B cell (primary cell): ENCODE data around the gene MAS1L. TPM values are rescaled to one million over a fixed set of nuclear protein-coding genes. Genes with fewer than 3 reads are reported as not detected.

ENCODE experiments used
- ATAC-seq: fragments of 200-7000 bp; cut with Tn5 transposase; one replicate; pipeline ENCODE4 v1.10.0; 2021; ENCODE audit warnings: low read depth, mild to moderate bottlenecking, moderate number of reproducible peaks, moderate library complexity
- CTCF ChIA-PET: fragments of 350-600 bp; sonication (Branson Sonifier 250); formaldehyde crosslinking; loops from one replicate; lab custom pipeline; 2021; ENCODE audit warnings: antibody characterized with exemption, inconsistent platforms; lab: Charles Lee
- POLR2A ChIA-PET: fragments of 350-600 bp; sonication (Branson Sonifier 250); formaldehyde crosslinking; loops from one replicate; lab custom pipeline; 2021; ENCODE audit warnings: antibody characterized with exemption; lab: Charles Lee
- DNase-seq: peaks from one replicate; pipeline ENCODE4 v3.0.0; 2013
- H2AFZ ChIP-seq: 2 replicates; pipeline ENCODE4 v1.6.1; 2012; ENCODE audit warnings: mild to moderate bottlenecking, low read depth, low read length; ENCODE audit not compliant: insufficient read depth, poor library complexity, severe bottlenecking
- H3K27ac ChIP-seq, 2 donors: 1 replicate in 1 of 2; 2 replicates in 1 of 2; pipeline ENCODE4 v1.5.1; 2012 to 2013; ENCODE audit warnings: low read length in 2 of 2, mild to moderate bottlenecking in 2 of 2, moderate library complexity in 1 of 2
- H3K27me3 ChIP-seq, 4 experiments: fragments of 200-600 bp in 1 of 4; sonication (generic) in 1 of 4; replicated peaks in 1 of 4; 1 replicate in 2 of 4; 2 replicates in 2 of 4; pipeline versions ENCODE4 v1.6.1 to v1.7.0; 2013 to 2016; ENCODE audit warnings: low read length in 3 of 4, mild to moderate bottlenecking in 2 of 4, mixed read lengths in 1 of 4, moderate library complexity in 1 of 4; ENCODE audit not compliant: insufficient read depth in 4 of 4, control insufficient read depth in 3 of 4; ENCODE audit errors: control extremely low read depth in 1 of 4
- H3K36me3 ChIP-seq, 2 experiments: replicated peaks in 1 of 2; 1 replicate in 1 of 2; 2 replicates in 1 of 2; pipeline versions ENCODE4 v1.6.1 to v1.7.1; 2013; ENCODE audit warnings: low read length in 1 of 2; ENCODE audit not compliant: insufficient read depth in 2 of 2, control insufficient read depth in 1 of 2; ENCODE audit errors: control extremely low read depth in 1 of 2, extremely low read depth in 1 of 2
- H3K4me1 ChIP-seq, 2 donors: fragments of 200-600 bp in 1 of 2; sonication (generic) in 1 of 2; 1 replicate in 1 of 2; 2 replicates in 1 of 2; pipeline versions ENCODE4 v1.5.1 to v1.6.1; 2013 to 2017; ENCODE audit warnings: low read length in 2 of 2; ENCODE audit not compliant: control insufficient read depth in 2 of 2, insufficient read depth in 2 of 2
- H3K4me2 ChIP-seq: replicated peaks from 2 replicates; pipeline ENCODE3; 2012; ENCODE audit warnings: mild to moderate bottlenecking, low read depth, low read length; ENCODE audit not compliant: poor library complexity, severe bottlenecking
- H3K4me3 ChIP-seq, 5 experiments: fragments of 200-600 bp in 1 of 5; sonication (generic) in 1 of 5; 1 replicate in 3 of 5; 2 replicates in 2 of 5; pipeline versions ENCODE4 v1.5.1 to v1.7.0; 2011 to 2016; ENCODE audit warnings: low read length in 4 of 5, mild to moderate bottlenecking in 4 of 5, low read depth in 2 of 5, control low read depth in 1 of 5, moderate library complexity in 1 of 5; ENCODE audit not compliant: insufficient read depth in 1 of 5; ENCODE audit errors: control extremely low read depth in 1 of 5, extremely low read depth in 1 of 5
- H3K79me2 ChIP-seq: fragments of 200-600 bp; sonication (generic); one replicate; pipeline ENCODE4 v1.6.0; 2016; ENCODE audit warnings: low read length; ENCODE audit not compliant: control insufficient read depth, insufficient read depth
- H3K9ac ChIP-seq: fragments of 200-600 bp; sonication (generic); 2 replicates; pipeline ENCODE4 v1.6.1; 2017; ENCODE audit warnings: mild to moderate bottlenecking, low read length, moderate library complexity
- H3K9me3 ChIP-seq, 3 donors: one replicate each; pipeline versions ENCODE4 v1.6.1 to v1.7.1; 2013; ENCODE audit warnings: low read length in 2 of 3; ENCODE audit not compliant: control insufficient read depth in 2 of 3, insufficient read depth in 1 of 3; ENCODE audit errors: control extremely low read depth in 1 of 3
- H4K20me1 ChIP-seq: 2 replicates; pipeline ENCODE4 v1.6.0; 2012; ENCODE audit warnings: mild to moderate bottlenecking, low read length; ENCODE audit not compliant: insufficient read depth, control insufficient read depth, poor library complexity, severe bottlenecking
- H3K27ac Mint-ChIP-seq: one replicate; pipeline ENCODE4 v1.8.0; 2021; ENCODE audit warnings: mixed read lengths
- H3K27me3 Mint-ChIP-seq: one replicate; pipeline ENCODE4 v1.8.0; 2021; ENCODE audit warnings: mixed read lengths
- H3K4me1 Mint-ChIP-seq: one replicate; pipeline ENCODE4 v1.8.0; 2021; ENCODE audit warnings: mixed read lengths
- H3K4me3 Mint-ChIP-seq: one replicate; pipeline ENCODE4 v1.8.0; 2021; ENCODE audit warnings: mixed read lengths
- H3K9me3 Mint-ChIP-seq: one replicate; pipeline ENCODE4 v1.8.0; 2022; ENCODE audit warnings: mixed read lengths; ENCODE audit not compliant: insufficient read depth
- EZH2 ChIP-seq: IDR thresholded peaks from 2 replicates; pipeline ENCODE4 v1.6.1; 2012; ENCODE audit warnings: borderline replicate concordance, low read depth, mild to moderate bottlenecking, moderate library complexity, low read length; ENCODE audit not compliant: insufficient read depth, poor library complexity, severe bottlenecking
- WGBS: methylation state at CpG from one replicate; pipeline ENCODE4 v1.1.5; 2013; ENCODE audit warnings: missing lambda C conversion rate; ENCODE audit not compliant: insufficient coverage; 5-methylcytosine and 5-hydroxymethylcytosine counted together
- intact Hi-C: fragments of 100-400 bp; cut with micrococcal nuclease; formaldehyde crosslinking; loops from one replicate; pipeline ENCODE4 v1.10.0; 2022
- polyA plus RNA-seq: library from polyadenylated mRNA; depleted of rRNA; stranded (reverse); fragments of >200 nt; gene quantifications from 2 replicates; pipeline ENCODE4 v1.2.3, GENCODE V29; 2012
- total RNA-seq, 2 donors: library from RNA; stranded (reverse); fragments of 120-200 nt in 1 of 2; gene quantifications; 1 replicate in 1 of 2; 2 replicates in 1 of 2; pipeline versions ENCODE4 v1.2.3 to v1.2.4, GENCODE V29; 2013 to 2022
- TF ChIP-seq, protein P1 (sequence below): fragments of 200-600 bp; IDR thresholded peaks from one replicate; pipeline ENCODE4 v1.8.0; 2022; ENCODE audit warnings: antibody characterized with exemption, mild to moderate bottlenecking

Gene MAS1L
- total and polyA plus RNA-seq, 2 donors (not counting 1 experiment from before 2014, with no cell fraction given) = not detected

DNA sequence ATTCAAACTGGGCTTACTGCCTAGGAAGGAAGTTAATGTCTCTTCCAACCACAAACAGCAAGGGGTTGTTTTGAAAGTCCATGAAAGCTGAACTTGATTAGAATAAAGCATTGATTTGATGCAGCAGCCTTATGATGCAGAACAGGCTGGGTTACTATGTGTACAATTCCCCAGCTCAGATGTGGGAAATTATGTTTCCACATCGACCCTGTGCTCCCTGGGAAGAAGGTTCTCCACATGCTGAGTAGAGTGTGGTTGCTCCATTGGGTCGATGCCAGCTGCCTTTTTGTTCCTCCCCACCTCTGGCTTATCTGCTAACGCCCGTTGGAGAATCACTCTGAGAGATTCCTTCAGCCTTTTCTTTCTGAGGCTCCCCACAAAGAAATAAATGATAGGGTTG lies 1.2 kb downstream of the MAS1L start:
- no peak for ATAC-seq
- no peak overlapping the region for H3K27ac Mint-ChIP-seq
- H3K9me3 Mint-ChIP-seq = peaks cover 4% of the 10 kb centered on the region
- H3K4me3 Mint-ChIP-seq = no peak overlapping the region
- Histone ChIP-seq H3K79me2 (no peaks in the 10 kb centered on the region), H3K27ac (no peak overlapping the region), H3K4me2 (no peak overlapping the region), H3K36me3 (no peaks in the 10 kb centered on the region), H3K9me3 (no peaks in the 10 kb centered on the region), H3K4me3 (no peak overlapping the region), H3K4me1 (no peaks in the 10 kb centered on the region), H3K27me3 (peaks cover 0 to 9% (median 2%) of the 10 kb centered on the region in 4 experiments), H4K20me1 (no peaks in the 10 kb centered on the region), H2AFZ (no peak overlapping the region), H3K9ac (no peak overlapping the region)
- no CpG with 5 or more reads among the region's 4 CpGs for WGBS
- H3K27me3 Mint-ChIP-seq = peaks cover 32% of the 10 kb centered on the region
- TF ChIP-seq EZH2 = no peak
- TF ChIP-seq, protein P1, sequence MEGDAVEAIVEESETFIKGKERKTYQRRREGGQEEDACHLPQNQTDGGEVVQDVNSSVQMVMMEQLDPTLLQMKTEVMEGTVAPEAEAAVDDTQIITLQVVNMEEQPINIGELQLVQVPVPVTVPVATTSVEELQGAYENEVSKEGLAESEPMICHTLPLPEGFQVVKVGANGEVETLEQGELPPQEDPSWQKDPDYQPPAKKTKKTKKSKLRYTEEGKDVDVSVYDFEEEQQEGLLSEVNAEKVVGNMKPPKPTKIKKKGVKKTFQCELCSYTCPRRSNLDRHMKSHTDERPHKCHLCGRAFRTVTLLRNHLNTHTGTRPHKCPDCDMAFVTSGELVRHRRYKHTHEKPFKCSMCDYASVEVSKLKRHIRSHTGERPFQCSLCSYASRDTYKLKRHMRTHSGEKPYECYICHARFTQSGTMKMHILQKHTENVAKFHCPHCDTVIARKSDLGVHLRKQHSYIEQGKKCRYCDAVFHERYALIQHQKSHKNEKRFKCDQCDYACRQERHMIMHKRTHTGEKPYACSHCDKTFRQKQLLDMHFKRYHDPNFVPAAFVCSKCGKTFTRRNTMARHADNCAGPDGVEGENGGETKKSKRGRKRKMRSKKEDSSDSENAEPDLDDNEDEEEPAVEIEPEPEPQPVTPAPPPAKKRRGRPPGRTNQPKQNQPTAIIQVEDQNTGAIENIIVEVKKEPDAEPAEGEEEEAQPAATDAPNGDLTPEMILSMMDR = no peak
- intact Hi-C loops = no loop called here
- no peaks in the 10 kb centered on the region for H3K4me1 Mint-ChIP-seq
- ChIA-PET POLR2A (no interaction called here), CTCF (no interaction called here)
- DNase-seq = no peak

DNA sequence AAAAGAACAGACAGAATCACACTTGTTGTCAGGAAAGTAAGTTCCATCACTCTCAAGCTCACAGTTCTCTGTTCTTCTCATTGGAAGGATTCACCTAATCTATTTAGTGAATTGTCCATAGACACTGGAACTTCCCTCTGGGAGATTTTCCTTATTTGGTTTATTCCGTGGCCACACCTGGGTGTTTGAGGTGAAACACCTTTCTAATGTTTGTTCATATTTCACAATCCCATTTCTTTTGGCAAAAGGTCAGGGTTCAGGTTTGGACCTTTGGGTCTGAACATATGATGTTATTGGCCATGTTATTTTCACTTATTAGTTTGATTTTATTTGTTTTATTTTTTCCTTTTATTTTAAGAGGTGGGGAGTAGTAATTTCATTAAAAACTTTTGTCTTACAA lies 4.0 kb downstream of the MAS1L start:
- Histone ChIP-seq H3K4me1 (no peaks in the 10 kb centered on the region), H3K27me3 (peaks cover 0 to 4% (median 0%) of the 10 kb centered on the region in 4 experiments), H4K20me1 (no peaks in the 10 kb centered on the region), H3K4me3 (no peak overlapping the region), H3K36me3 (no peaks in the 10 kb centered on the region), H3K4me2 (no peak overlapping the region), H3K9ac (no peak overlapping the region), H3K79me2 (no peaks in the 10 kb centered on the region), H2AFZ (no peak overlapping the region), H3K9me3 (no peaks in the 10 kb centered on the region), H3K27ac (no peak overlapping the region)
- CTCF ChIA-PET = no interaction called here
- H3K4me3 Mint-ChIP-seq = no peak overlapping the region
- WGBS = no CpG with 5 or more reads among the region's 1 CpG
- DNase-seq (no peak), ATAC-seq (no peak)
- TF ChIP-seq EZH2 = no peak
- TF ChIP-seq, protein P1 = no peak
- no peak overlapping the region for H3K27ac Mint-ChIP-seq
- H3K9me3 Mint-ChIP-seq = peaks cover 4% of the 10 kb centered on the region
- no peaks in the 10 kb centered on the region for H3K4me1 Mint-ChIP-seq
- peaks cover 23% of the 10 kb centered on the region for H3K27me3 Mint-ChIP-seq
- POLR2A ChIA-PET = no interaction called here
- intact Hi-C loops = no loop called here
